Hindlimb muscle (tissue), 1 donor: ENCODE results near the gene NEUROD6. TPM values are rescaled to one million over a fixed set of nuclear protein-coding genes. Genes with fewer than 3 reads are reported as not detected.

Experiments used
- DNase-seq: peaks from one replicate; pipeline ENCODE4 v3.0.0-alpha.2; 2013
- polyA plus RNA-seq: library from polyadenylated mRNA; unstranded; fragments of 120-200 nt; gene quantifications from one replicate; pipeline ENCODE4 v1.2.1, GENCODE V29; 2013; ENCODE audit not compliant: insufficient read length

NEUROD6 gene
- polyA plus RNA-seq, 1 donor: not detected

- DNase-seq: no peak
Observed at GRCh38 chr7:31333291-31333690, 7.2 kb downstream of the NEUROD6 start.

- no peak for DNase-seq
Observed at GRCh38 chr7:31327071-31327470, 13.5 kb downstream of the NEUROD6 start.

- no peak for DNase-seq
Observed at GRCh38 chr7:31326416-31326815, 14.1 kb downstream of the NEUROD6 start.

- no peak for DNase-seq
Observed at GRCh38 chr7:31323101-31323500, 17.4 kb downstream of the NEUROD6 start.

GRCh38 chr7:31320675-31321074 is 19.9 kb downstream of the NEUROD6 start:
- no peak for DNase-seq

- no peak for DNase-seq
Observed at GRCh38 chr7:31318313-31318712, 22.2 kb downstream of the NEUROD6 start.

- DNase-seq: no peak
Observed at GRCh38 chr7:31316876-31317275, 23.6 kb downstream of the NEUROD6 start.

GRCh38 chr7:31315758-31316157 is 24.8 kb downstream of the NEUROD6 start:
- no peak for DNase-seq

GRCh38 chr7:31314781-31315180 is 25.7 kb downstream of the NEUROD6 start:
- no peak for DNase-seq

- no peak for DNase-seq
Observed at GRCh38 chr7:31312889-31313288, 27.6 kb downstream of the NEUROD6 start.

GRCh38 chr7:31311552-31311951 is 29.0 kb downstream of the NEUROD6 start:
- DNase-seq: peak; percentile 76

- DNase-seq: no peak
Observed at GRCh38 chr7:31310321-31310935, 30.1 kb downstream of the NEUROD6 start.

- DNase-seq: no peak
Observed at GRCh38 chr7:31309407-31309806, 31.1 kb downstream of the NEUROD6 start.

GRCh38 chr7:31308652-31309051 is 31.9 kb downstream of the NEUROD6 start:
- DNase-seq: no peak

- no peak for DNase-seq
Observed at GRCh38 chr7:31307972-31308371, 32.6 kb downstream of the NEUROD6 start.

- DNase-seq: no peak
Observed at GRCh38 chr7:31305260-31305659, 35.3 kb downstream of the NEUROD6 start.

- DNase-seq: no peak
Observed at GRCh38 chr7:31304446-31304845, 36.1 kb downstream of the NEUROD6 start.

GRCh38 chr7:31302356-31302755 is 38.2 kb downstream of the NEUROD6 start:
- DNase-seq: no peak

GRCh38 chr7:31299336-31299735 is 41.2 kb downstream of the NEUROD6 start:
- DNase-seq: no peak

- DNase-seq: no peak
Observed at GRCh38 chr7:31290601-31291000, 49.9 kb downstream of the NEUROD6 start.

Other genes starting within 250 kb of the NEUROD6 start
- gene ITPRID1, start 173.4 kb upstream of the NEUROD6 start, polyA plus RNA-seq: 0.61 TPM